Thyroid gland (tissue), 4 donors: ENCODE results near the gene MND1. TPM values are rescaled to one million over a fixed set of nuclear protein-coding genes. Genes with fewer than 3 reads are reported as not detected.

Experiments
- DNase-seq, 2 donors: peaks; one replicate each; pipeline ENCODE4 v3.0.0-alpha.2; 2019
- H3K27ac ChIP-seq, 3 donors: fragments of 200-600 bp; sonication (generic); 1 replicate in 2 of 3; 2 replicates in 1 of 3; pipeline ENCODE4 v1.5.1; 2016 to 2019; ENCODE audit warnings: mild to moderate bottlenecking in 1 of 3, moderate library complexity in 1 of 3
- H3K27me3 ChIP-seq: fragments of 200-600 bp; sonication (generic); one replicate; pipeline ENCODE4 v1.5.1; 2019
- H3K36me3 ChIP-seq, 2 donors: fragments of 200-600 bp; sonication (generic); one replicate each; pipeline ENCODE4 v1.5.1; 2016 to 2019
- H3K4me1 ChIP-seq, 2 donors: fragments of 200-600 bp; sonication (generic); one replicate each; pipeline ENCODE4 v1.5.1; 2017 to 2019
- H3K4me3 ChIP-seq, 3 donors: fragments of 200-600 bp; sonication (generic); replicated peaks in 1 of 3; 1 replicate in 2 of 3; 2 replicates in 1 of 3; pipeline ENCODE4 v1.5.1; 2016; ENCODE audit warnings: mild to moderate bottlenecking in 1 of 3
- H3K9me3 ChIP-seq: fragments of 200-600 bp; sonication (generic); one replicate; pipeline ENCODE4 v1.5.1; 2017
- POLR2A ChIP-seq, 2 donors: fragments of 450-650 bp; IDR thresholded peaks; one replicate each; pipeline ENCODE4 v1.6.1; 2017; ENCODE audit warnings: antibody characterized with exemption in 2 of 2, mild to moderate bottlenecking in 2 of 2, moderate library complexity in 1 of 2
- WGBS, 2 donors: methylation state at CpG; one replicate each; pipeline ENCODE4 v1.1.5; 2017; 5-methylcytosine and 5-hydroxymethylcytosine counted together
- intact Hi-C: fragments of 100-400 bp; cut with DNase I; formaldehyde crosslinking; loops from one replicate; pipeline ENCODE4 v1.15.1; 2023
- total RNA-seq, 4 donors: library from RNA; depleted of rRNA; stranded (reverse); fragments of >200 nt; gene quantifications; one replicate each; pipeline ENCODE4 v1.2.3, GENCODE V29; 2016
- TF ChIP-seq, protein P1 (sequence below), 6 experiments: fragments of 200-600 bp in 3 of 6; fragments of 450-650 bp in 3 of 6; sonication (generic) in 3 of 6; IDR thresholded peaks; one replicate each; pipeline ENCODE4 v1.5.1; 2016 to 2019; ENCODE audit warnings: antibody characterized with exemption in 6 of 6, mild to moderate bottlenecking in 2 of 6, inconsistent platforms in 1 of 6, moderate library complexity in 1 of 6

The MND1 gene
- total RNA-seq, 4 donors from 2014 or later = 0.89 to 1.6 TPM; not detected in 2

DNA sequence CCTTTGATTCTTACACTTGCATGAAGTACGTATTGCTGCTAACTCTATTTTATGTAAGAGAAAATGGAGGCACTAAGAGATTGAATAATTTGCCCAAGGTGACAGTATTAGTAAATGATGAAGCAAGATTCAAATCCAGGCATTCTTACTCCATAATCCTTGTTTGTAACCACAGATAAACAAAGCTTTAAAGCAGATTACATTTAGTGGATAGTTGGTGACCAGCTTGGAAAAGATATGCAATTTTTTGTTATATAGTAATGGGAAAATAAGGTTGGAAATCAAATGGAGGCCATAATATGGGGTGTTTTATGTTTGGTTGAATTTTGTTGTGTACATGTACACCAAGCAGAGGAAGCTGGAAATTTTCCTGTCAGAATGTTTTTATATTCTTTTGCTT lies 30.8 kb downstream of the MND1 start:
- Histone ChIP-seq H3K4me3 (no peak overlapping the region), H3K27me3 (no peaks in the 10 kb centered on the region), H3K4me1 (no peaks in the 10 kb centered on the region), H3K36me3 (no peaks in the 10 kb centered on the region), H3K27ac (no peak overlapping the region), H3K9me3 (no peaks in the 10 kb centered on the region)
- TF ChIP-seq, protein P1, sequence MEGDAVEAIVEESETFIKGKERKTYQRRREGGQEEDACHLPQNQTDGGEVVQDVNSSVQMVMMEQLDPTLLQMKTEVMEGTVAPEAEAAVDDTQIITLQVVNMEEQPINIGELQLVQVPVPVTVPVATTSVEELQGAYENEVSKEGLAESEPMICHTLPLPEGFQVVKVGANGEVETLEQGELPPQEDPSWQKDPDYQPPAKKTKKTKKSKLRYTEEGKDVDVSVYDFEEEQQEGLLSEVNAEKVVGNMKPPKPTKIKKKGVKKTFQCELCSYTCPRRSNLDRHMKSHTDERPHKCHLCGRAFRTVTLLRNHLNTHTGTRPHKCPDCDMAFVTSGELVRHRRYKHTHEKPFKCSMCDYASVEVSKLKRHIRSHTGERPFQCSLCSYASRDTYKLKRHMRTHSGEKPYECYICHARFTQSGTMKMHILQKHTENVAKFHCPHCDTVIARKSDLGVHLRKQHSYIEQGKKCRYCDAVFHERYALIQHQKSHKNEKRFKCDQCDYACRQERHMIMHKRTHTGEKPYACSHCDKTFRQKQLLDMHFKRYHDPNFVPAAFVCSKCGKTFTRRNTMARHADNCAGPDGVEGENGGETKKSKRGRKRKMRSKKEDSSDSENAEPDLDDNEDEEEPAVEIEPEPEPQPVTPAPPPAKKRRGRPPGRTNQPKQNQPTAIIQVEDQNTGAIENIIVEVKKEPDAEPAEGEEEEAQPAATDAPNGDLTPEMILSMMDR (IDR thresholded peaks at IDR 0.05) = no peak
- TF ChIP-seq POLR2A (IDR thresholded peaks at IDR 0.05) = no peak
- DNase-seq = no peak
- intact Hi-C loops = no loop called here
- WGBS, 2 donors = 94 to 95% methylated on average over 1 of the region's 1 CpG

GRCh38 chr4:153383131-153383530 lies 38.6 kb downstream of the MND1 start:
- H3K27me3 ChIP-seq = no peaks in the 10 kb centered on the region
- H3K27ac ChIP-seq = no peak overlapping the region
- 75 to 79% methylated on average over 4 of the region's 4 CpGs for WGBS, 2 donors
- H3K4me3 ChIP-seq = no peak overlapping the region
- H3K4me1 ChIP-seq = no peaks in the 10 kb centered on the region
- H3K9me3 ChIP-seq = no peaks in the 10 kb centered on the region
- DNase-seq = no peak
- intact Hi-C loops = no loop called here
- no peak for TF ChIP-seq POLR2A (IDR thresholded peaks at IDR 0.05)
- TF ChIP-seq, protein P1 (IDR thresholded peaks at IDR 0.05) = no peak
- H3K36me3 ChIP-seq = no peaks in the 10 kb centered on the region

- TF ChIP-seq, protein P1 (IDR thresholded peaks at IDR 0.05) = no peak
- no peak for TF ChIP-seq POLR2A (IDR thresholded peaks at IDR 0.05)
Observed at GRCh38 chr4:153384160-153384559, 39.7 kb downstream of the MND1 start.

DNA sequence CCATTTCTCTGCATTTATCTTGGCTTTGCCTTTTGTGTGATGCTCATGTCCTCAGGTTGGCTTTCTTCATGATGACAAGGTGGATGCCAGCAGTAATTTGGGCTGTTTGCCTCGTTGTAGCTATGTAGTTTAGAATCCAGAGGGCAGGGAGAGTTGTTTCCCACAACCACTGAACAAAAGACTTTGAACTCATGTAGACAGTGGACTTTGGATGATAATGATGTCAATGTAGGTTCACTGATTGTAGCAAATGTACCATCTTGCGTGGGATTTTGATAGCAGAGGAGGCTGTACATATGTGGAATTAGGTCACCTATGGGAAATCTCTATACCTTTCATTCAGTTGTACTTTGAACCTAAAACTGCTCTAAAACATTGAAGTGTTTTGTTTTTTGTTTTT lies 41.3 kb downstream of the MND1 start:
- H3K9me3 ChIP-seq = no peaks in the 10 kb centered on the region
- H3K4me1 ChIP-seq = peaks cover 0 to 8% of the 10 kb centered on the region in 2 donors
- no peak for DNase-seq
- no peaks in the 10 kb centered on the region for H3K27me3 ChIP-seq
- no peaks in the 10 kb centered on the region for H3K36me3 ChIP-seq
- intact Hi-C loops = no loop called here
- no peak overlapping the region for H3K27ac ChIP-seq
- TF ChIP-seq POLR2A (IDR thresholded peaks at IDR 0.05) = no peak
- TF ChIP-seq, protein P1 (IDR thresholded peaks at IDR 0.05) = no peak
- no peak overlapping the region for H3K4me3 ChIP-seq
- WGBS, 2 donors = 92 to 93% methylated on average over 2 of the region's 2 CpGs

More at GRCh38 chr4:153384160-153384559, 39.7 kb downstream of the MND1 start:
- H3K9me3 ChIP-seq = no peaks in the 10 kb centered on the region
- no peak overlapping the region for H3K4me3 ChIP-seq
- no peaks in the 10 kb centered on the region for H3K4me1 ChIP-seq
- intact Hi-C loops = no loop called here
- H3K27ac ChIP-seq = no peak overlapping the region
- no peak for DNase-seq
- WGBS, 2 donors = 100% methylated on average over 1 of the region's 1 CpG
- no peaks in the 10 kb centered on the region for H3K36me3 ChIP-seq
- no peaks in the 10 kb centered on the region for H3K27me3 ChIP-seq

GRCh38 chr4:153387981-153388380 lies 43.5 kb downstream of the MND1 start:
- H3K4me1 ChIP-seq = peaks cover 0 to 11% of the 10 kb centered on the region in 2 donors
- 95 to 96% methylated on average over 4 of the region's 4 CpGs for WGBS, 2 donors
- TF ChIP-seq POLR2A (IDR thresholded peaks at IDR 0.05) = no peak
- TF ChIP-seq, protein P1 (IDR thresholded peaks at IDR 0.05) = no peak
- H3K27me3 ChIP-seq = no peaks in the 10 kb centered on the region
- H3K4me3 ChIP-seq = no peak overlapping the region
- no peak for DNase-seq
- no peaks in the 10 kb centered on the region for H3K36me3 ChIP-seq
- no peaks in the 10 kb centered on the region for H3K9me3 ChIP-seq
- no peak overlapping the region for H3K27ac ChIP-seq
- intact Hi-C loops = no loop called here
